HK-2 (cell line): Measurements from ENCODE around the gene OR4C46.
"Not testable (repeated sequence)": the region's sequence is repeated elsewhere in the genome, so short reads cannot be mapped to it uniquely, and the experiment has no call there.

Experiments used
- DNase-seq: peaks from one replicate; pipeline ENCODE4 v3.0.0-alpha.2; 2018; ENCODE audit not compliant: unreplicated experiment

Gene OR4C46

DNA sequence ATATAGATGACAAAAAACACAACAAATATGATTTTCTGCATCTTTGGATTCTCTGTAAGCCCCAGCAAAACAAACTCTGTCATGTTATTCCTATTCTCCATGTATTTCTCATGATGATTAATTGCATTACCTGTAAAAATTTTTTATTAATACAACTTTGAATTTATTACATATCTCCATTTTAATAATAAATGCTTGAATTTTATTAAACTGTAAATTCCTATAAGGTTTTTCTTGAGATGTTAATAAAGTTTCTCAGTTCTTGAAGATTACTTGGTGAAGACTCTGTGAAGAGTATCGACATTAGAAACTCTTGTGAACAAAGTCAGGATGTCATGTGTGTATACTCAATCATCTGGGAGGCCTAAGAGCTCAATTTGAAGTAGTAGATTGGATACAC lies at the start of gene OR4C46:
TSS of gene OR4C46 (minus strand) at position 101 of the 400 bp plus-strand sequence. CDS start at position 101, 0 bp downstream.
- DNase-seq, result no peak

DNA sequence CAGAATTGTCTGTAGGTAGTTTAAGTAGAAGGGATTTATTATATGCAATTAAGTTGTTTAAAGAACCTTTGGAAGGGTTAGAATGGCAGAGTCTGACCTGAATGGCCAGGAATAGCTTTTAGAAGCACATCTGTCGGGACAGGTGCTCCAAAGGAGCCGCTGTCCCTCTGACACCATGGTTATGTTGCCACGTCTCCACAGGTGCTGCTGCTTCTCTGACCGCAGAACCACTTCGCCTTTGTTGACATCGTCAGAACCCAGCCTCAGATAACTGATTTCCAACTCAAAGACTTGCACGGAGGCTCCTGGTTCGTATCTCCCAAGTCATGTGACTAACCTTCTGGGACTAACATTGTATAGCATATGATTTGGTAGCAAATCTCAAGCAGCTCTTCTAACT lies 41.8 kb upstream of the OR4C46 start:
- not testable (repeated sequence) for DNase-seq

DNA sequence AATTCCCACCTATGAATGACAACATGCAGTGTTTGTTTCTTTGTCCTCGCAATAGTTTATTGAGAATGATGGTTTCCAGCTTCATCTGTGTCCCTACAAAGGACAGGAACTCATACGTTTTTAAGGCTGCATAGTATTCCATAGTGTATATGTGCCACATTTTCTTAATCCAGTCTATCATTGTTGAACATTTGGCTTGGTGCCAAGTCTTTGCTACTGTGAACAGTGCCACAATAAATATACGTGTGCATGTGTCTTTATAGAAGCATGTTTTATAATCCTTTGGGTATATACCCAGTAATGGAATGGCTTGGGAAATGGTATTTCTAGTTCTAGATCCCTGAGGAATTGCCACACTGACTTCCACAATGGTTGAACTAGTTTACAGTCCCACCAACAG lies 42.4 kb downstream of the OR4C46 start:
- DNase-seq, result not testable (repeated sequence)

DNA sequence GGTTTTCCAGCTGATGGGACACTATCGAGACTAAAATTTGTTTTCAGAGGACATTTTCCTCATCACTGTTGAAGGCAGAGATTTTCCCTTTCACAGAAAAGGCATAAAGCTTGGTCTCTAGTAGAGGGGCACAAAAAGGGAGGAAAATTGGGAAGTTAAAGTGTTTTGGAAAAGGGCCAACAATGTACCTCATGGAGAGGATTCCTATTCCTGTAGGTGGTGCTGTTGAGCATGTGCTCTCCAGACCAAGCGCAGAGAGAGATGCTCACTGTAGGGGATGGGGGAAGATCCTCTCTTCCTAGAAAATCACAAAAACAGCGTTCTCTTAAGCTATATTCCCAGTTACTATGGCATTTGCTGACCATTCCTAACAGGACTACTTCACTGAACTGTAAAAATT lies 44.9 kb downstream of the OR4C46 start:
- DNase-seq, result no peak

DNA sequence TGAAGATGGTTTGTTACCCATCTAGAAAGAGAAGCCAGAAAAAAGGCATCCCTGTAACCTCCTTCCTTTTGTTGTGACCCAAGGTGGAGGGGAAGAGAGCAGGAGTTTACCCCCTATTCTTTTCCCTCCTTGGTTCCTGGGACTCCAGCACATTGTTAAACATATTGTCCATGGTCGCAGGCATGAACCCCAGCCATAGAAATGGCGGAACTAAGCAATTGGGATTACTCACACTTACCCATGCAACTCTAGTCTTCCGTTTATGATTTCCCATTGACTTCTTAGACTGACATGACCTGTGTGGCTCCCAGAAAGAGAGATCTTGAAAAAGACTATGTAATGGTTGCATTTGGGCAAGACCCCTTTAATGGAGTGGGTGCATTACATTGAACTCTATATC lies 45.4 kb downstream of the OR4C46 start:
- no peak for DNase-seq
